ENCODE results near the gene TRIM54.

DNA sequence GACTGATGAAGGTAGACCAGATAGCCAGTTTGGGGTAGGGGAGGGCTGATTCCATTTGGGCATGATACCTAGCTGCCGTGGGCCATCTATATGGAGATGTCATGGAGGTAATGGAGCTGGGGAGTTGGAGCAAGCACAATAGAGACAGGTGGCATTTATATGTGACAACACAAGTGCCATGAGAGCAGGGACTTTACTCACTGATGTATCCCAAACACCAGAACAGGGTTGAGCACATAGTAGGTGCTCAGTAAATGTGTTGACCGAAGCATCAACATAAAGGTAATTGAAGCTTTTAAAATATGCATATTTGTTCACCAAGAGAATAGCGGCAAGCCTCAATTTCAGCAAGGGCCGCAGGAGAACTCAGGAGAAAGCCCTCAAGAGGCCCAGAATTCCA, 34.3 kb upstream of the TRIM54 start:
- TF ChIP-seq CTCF (IDR thresholded peaks at IDR 0.05) (no peak), ZFX (IDR thresholded peaks at IDR 0.05; ENCODE audit: borderline replicate concordance) (no peak)

All from 22Rv1 (cell line).